ENCODE data around the gene IL27RA. TPM values are rescaled to one million over a fixed set of nuclear protein-coding genes. Genes with fewer than 3 reads are reported as not detected.

The IL27RA gene
- total RNA-seq, 2 experiments from 2014 or later = 46.5 to 48.2 TPM

DNA sequence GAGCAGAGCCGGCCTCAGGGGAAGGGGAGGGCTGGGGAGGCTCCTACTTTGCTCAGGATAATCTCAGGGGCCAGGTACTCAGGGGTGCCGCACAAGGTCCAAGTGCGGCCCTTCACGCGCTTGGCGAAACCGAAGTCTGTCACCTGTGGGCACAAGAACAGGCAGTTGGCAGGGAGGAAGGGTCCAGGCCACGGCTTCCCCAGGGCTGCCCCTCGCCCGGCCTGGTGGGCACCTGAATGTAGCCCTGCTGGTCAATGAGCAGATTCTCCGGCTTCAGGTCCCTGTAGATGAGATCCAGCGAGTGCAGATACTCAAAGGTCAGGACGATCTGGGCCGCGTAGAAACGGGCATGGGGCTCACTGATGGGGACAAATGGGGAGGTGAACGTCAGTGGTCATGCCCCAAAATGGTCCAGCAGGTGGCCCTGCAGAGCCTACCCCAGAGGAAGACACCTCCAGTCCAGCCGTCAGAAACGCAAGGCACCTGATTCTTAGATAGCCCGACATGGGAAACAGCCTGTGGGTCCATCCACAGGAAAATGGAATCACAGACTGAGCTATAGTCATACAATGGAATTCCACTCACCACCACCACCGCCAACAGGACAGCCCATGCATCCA is 66.1 kb downstream of the IL27RA start:
- no peak for ATAC-seq
- peak; percentile 30 for DNase-seq
- H3K27me3 Mint-ChIP-seq = no peaks in the 10 kb centered on the region
- CTCF ChIA-PET = no interaction called here
- H3K36me3 Mint-ChIP-seq (ENCODE audit: low read depth) = peaks cover 17% of the 10 kb centered on the region
- TF ChIP-seq, protein P1, sequence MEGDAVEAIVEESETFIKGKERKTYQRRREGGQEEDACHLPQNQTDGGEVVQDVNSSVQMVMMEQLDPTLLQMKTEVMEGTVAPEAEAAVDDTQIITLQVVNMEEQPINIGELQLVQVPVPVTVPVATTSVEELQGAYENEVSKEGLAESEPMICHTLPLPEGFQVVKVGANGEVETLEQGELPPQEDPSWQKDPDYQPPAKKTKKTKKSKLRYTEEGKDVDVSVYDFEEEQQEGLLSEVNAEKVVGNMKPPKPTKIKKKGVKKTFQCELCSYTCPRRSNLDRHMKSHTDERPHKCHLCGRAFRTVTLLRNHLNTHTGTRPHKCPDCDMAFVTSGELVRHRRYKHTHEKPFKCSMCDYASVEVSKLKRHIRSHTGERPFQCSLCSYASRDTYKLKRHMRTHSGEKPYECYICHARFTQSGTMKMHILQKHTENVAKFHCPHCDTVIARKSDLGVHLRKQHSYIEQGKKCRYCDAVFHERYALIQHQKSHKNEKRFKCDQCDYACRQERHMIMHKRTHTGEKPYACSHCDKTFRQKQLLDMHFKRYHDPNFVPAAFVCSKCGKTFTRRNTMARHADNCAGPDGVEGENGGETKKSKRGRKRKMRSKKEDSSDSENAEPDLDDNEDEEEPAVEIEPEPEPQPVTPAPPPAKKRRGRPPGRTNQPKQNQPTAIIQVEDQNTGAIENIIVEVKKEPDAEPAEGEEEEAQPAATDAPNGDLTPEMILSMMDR (IDR thresholded peaks at IDR 0.05) = no peak
- H3K9me3 Mint-ChIP-seq = peaks cover 9% of the 10 kb centered on the region
- POLR2A ChIA-PET = no interaction called here
- H3K4me1 Mint-ChIP-seq (ENCODE audit: low read depth) = peaks cover 3% of the 10 kb centered on the region
- no peak overlapping the region for H3K4me3 Mint-ChIP-seq
- no peak overlapping the region for H3K27ac Mint-ChIP-seq
- intact Hi-C loops (cut with micrococcal nuclease) = no loop called here

GRCh38 chr19:14101003-14101545 is 69.5 kb downstream of the IL27RA start:
- Mint-ChIP-seq H3K27ac (no peak overlapping the region), H3K36me3 (ENCODE audit: low read depth) (peaks cover 7% of the 10 kb centered on the region), H3K9me3 (no peaks in the 10 kb centered on the region), H3K4me3 (no peak overlapping the region), H3K27me3 (no peaks in the 10 kb centered on the region), H3K4me1 (ENCODE audit: low read depth) (no peaks in the 10 kb centered on the region)
- ChIA-PET CTCF (interaction anchor here (1.8 kb wide), 1 partner anchor 35 kb away, joined by 4 read pairs; the partner anchor contains the start of gene ASF1B), POLR2A (no interaction called here)
- ATAC-seq (no peak), DNase-seq (no peak)
- intact Hi-C loops (cut with micrococcal nuclease) = no loop called here
- TF ChIP-seq, protein P1 (IDR thresholded peaks at IDR 0.05) = no peak

DNA sequence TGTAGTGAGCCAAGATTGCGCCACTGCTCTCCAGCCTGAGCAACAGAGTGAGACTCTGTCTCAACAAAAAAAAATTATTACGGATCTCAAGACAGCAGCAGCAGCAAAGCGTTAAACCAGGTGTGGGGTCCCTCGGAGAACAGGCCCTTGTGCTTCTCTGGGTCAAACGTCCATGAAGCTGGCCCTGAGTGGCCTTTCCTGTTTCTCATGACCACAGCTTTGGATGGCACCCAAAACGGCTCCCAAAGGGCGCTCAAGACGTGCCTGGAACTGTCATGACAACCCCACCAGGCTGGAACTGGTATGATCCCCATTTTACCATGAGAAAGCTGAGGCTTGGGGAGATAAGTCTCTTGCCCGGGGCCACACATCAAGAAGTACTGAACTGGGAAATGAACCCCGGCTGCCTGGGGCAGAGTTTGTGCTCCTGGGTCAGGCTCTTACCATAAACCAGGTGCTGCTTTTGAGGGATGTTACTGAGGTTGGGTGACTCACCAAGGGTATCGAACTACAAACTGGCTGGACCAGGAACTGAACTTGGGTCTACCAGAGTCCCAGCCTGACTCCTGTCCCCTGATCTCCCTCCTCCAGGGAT is 70.6 kb downstream of the IL27RA start:
- TF ChIP-seq, protein P1 (IDR thresholded peaks at IDR 0.05) = no peak
- no peak for ATAC-seq
- CTCF ChIA-PET = interaction anchor here (1.8 to 2.2 kb wide), 2 partner anchors 13 to 34 kb away, joined by 4 to 14 read pairs; partner anchors contain the start of gene ASF1B

DNA sequence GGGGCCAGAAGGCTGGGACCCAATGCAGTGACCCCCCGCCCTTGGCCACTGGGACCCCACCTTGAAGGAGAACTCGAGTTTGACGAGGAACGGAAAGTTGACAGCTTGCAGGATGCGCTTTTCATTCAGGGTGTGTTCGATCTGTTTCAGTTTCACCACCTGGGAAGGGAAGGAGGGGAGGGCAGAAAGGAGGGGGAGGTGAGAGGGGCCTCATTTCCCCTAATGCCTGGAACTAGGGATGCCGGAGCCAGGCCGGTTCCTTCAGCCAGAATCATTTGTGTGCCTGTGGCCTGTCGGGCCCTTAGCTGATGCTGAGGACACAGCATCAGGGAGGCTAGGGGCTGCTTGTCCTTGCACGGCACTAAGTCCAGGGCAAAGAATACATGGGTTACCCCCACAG is 71.2 kb downstream of the IL27RA start:
- CTCF ChIA-PET = interaction anchor here (0.9 to 2.2 kb wide), 5 partner anchors 11 to 149 kb away, joined by 3 to 14 read pairs (median 4); partner anchors contain the start of gene ASF1B
- H3K27me3 Mint-ChIP-seq = no peaks in the 10 kb centered on the region
- H3K4me3 Mint-ChIP-seq = no peak overlapping the region
- H3K9me3 Mint-ChIP-seq = no peaks in the 10 kb centered on the region
- no peaks in the 10 kb centered on the region for H3K4me1 Mint-ChIP-seq (ENCODE audit: low read depth)
- POLR2A ChIA-PET = interaction anchor here (0.5 to 1.2 kb wide), 2 partner anchors 21 to 34 kb away, joined by 3 read pairs; partner anchors contain the start of gene ASF1B
- ATAC-seq (no peak), DNase-seq (no peak)
- TF ChIP-seq, protein P1 (IDR thresholded peaks at IDR 0.05) = no peak
- intact Hi-C loops (cut with micrococcal nuclease) = no loop called here
- H3K36me3 Mint-ChIP-seq (ENCODE audit: low read depth) = no peaks in the 10 kb centered on the region
- H3K27ac Mint-ChIP-seq = no peak overlapping the region

More for the DNA sequence above, 70.6 kb downstream of the IL27RA start:
- no peak for DNase-seq
- intact Hi-C loops (cut with micrococcal nuclease) = no loop called here
- H3K36me3 Mint-ChIP-seq (ENCODE audit: low read depth) = peaks cover 1% of the 10 kb centered on the region
- no peaks in the 10 kb centered on the region for H3K4me1 Mint-ChIP-seq (ENCODE audit: low read depth)
- no peak overlapping the region for H3K27ac Mint-ChIP-seq
- no peak overlapping the region for H3K4me3 Mint-ChIP-seq
- H3K9me3 Mint-ChIP-seq = no peaks in the 10 kb centered on the region
- no peaks in the 10 kb centered on the region for H3K27me3 Mint-ChIP-seq
- POLR2A ChIA-PET = no interaction called here

Other genes starting within 250 kb of the IL27RA start
- 1 to 10 TPM; 6.6 to 6.8 TPM for gene ZSWIM4, start 236.3 kb upstream of the IL27RA start, total RNA-seq
- 1 to 10 TPM in 1 of 2 experiments, under 1 TPM in 1; 0.56 to 1.3 TPM for gene NANOS3, start 154.6 kb upstream of the IL27RA start, total RNA-seq
- 1 to 10 TPM; 3.6 to 5.2 TPM for gene BRME1, start 125.6 kb upstream of the IL27RA start, total RNA-seq
- gene CC2D1A, start 125.6 kb upstream of the IL27RA start, total RNA-seq = 10 to 100 TPM; 22.4 to 23.8 TPM
- not detected for gene PODNL1, start 93.3 kb upstream of the IL27RA start, total RNA-seq
- gene DCAF15, start 79.3 kb upstream of the IL27RA start, total RNA-seq = 10 to 100 TPM; 51.3 to 51.9 TPM
- 10 to 100 TPM; 13.3 to 14.1 TPM for gene RFX1, start 25.4 kb upstream of the IL27RA start, total RNA-seq
- gene RLN3, start 3.6 kb upstream of the IL27RA start, total RNA-seq = not detected
- gene PALM3, start 30.3 kb downstream of the IL27RA start, total RNA-seq = not detected
- 1 to 10 TPM; 1.4 to 1.5 TPM for gene MISP3, start 41.0 kb downstream of the IL27RA start, total RNA-seq
- gene C19orf67, start 54.0 kb downstream of the IL27RA start, total RNA-seq = not detected
- 10 to 100 TPM; 62.1 to 66.9 TPM for gene SAMD1, start 59.0 kb downstream of the IL27RA start, total RNA-seq
- gene PRKACA, start 86.0 kb downstream of the IL27RA start, total RNA-seq = 10 to 100 TPM; 61.0 to 61.5 TPM
- 10 to 100 TPM; 53.5 to 55.3 TPM for gene ASF1B, start 104.8 kb downstream of the IL27RA start, total RNA-seq
- gene ADGRL1, start 174.4 kb downstream of the IL27RA start, total RNA-seq = 10 to 100 TPM; 11.8 to 14.5 TPM

All from activated CD8-positive, alpha-beta T cell treated with anti-CD3 and anti-CD28 coated beads for 36 hours (primary cell).